HTERT RPE-1 (cell line): ENCODE measurements around the gene PRR11.
"Not testable (repeated sequence)": the region's sequence is repeated elsewhere in the genome, so short reads cannot be mapped to it uniquely, and the experiment has no call there.

Experiments
- in situ Hi-C: fragments of 300-500 bp; cut with MboI; formaldehyde crosslinking; loops from 4 replicates; pipeline ENCODE4 v1.14.3; 2020; ENCODE audit warnings: low sequenced_read_pairs

The PRR11 gene

DNA sequence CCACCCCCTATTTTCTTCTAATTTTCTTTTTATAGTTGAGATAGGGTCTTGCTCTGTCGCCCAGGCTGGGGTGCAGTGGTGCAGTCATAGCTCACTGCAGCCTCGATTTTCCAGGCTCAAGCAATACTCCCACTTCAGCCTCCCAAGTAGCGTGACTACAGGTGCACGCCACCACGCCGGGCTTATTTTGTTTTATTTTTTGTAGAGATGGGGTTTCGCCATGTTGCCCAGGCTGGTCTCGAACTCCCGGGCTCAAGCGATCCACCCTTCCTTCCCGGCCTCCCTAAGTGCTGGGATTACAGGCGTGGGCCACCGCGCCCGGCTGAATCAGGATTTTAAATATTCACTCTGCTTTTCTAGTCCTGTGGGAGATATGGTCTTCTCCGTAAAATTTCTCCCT lies 63.8 kb downstream of the PRR11 start:
- in situ Hi-C loops, result no loop called here

- in situ Hi-C loops, result no loop called here
Measured at GRCh38 chr17:59219992-59220327, 64.4 kb downstream of the PRR11 start.

GRCh38 chr17:59220328-59221158 lies 65.0 kb downstream of the PRR11 start, which contains the start of gene GDPD1:
TSS of gene GDPD1 (plus strand) at chr17:59220511. CDS start at chr17:59220610, 99 bp downstream.
- in situ Hi-C loops, result no loop called here

- in situ Hi-C loops, result no loop called here
Measured at GRCh38 chr17:59221159-59221847, 65.8 kb downstream of the PRR11 start.

DNA sequence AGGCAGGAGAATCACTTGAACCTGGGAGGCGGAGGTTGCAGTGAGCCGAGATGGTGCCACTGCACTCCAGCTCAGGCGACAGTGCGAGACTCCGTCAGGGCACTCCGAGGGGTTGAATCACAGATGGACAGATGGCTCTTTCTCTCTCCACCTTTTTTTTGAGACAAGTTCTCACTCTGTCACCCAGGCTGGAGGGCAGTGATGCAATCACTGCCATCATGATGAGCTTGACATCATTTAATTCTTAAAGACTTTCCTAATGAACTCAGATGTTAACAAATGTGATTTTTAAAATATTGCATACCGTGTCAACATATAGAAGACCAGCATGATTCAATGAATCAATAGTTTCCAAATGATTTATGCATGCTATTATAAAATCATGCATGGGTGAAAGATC lies 68.3 kb downstream of the PRR11 start:
- in situ Hi-C loops, result no loop called here

GRCh38 chr17:59228588-59228987 lies 73.0 kb downstream of the PRR11 start:
- in situ Hi-C loops, result not testable (repeated sequence)

GRCh38 chr17:59230764-59231163 lies 75.2 kb downstream of the PRR11 start:
- in situ Hi-C loops, result no loop called here

- in situ Hi-C loops, result no loop called here
Measured at GRCh38 chr17:59234631-59235030, 79.1 kb downstream of the PRR11 start.

GRCh38 chr17:59238906-59239305 lies 83.4 kb downstream of the PRR11 start:
- in situ Hi-C loops, result no loop called here

DNA sequence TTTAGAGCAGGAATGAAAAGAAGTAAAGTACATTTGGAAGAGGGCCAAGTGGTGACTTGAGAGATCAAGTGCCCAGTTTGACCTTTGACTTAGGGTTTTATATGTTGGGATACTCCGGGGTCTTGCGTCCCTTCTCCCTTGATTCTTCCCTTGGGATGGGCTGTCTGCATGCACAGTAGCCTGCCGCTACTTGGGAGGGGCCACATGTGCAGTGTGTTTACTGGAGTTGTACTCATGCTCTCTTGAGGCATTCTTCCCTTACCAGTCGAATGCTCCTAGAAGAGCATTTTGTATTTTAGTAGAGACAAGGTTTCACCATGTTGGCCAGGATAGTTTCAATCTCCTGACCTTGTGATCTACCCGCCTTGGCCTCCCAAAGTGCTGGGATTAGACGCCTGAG lies 88.5 kb downstream of the PRR11 start:
- in situ Hi-C loops, result no loop called here
